AG09309 (cell line): ENCODE results near the gene FOXP1.

Experiments used
- DNase-seq: peaks from one replicate; pipeline ENCODE4 v3.0.0-alpha.2; 2010; ENCODE audit warnings: low read depth
- H3K4me3 ChIP-seq: 2 replicates; pipeline ENCODE4 v1.5.1; 2011; ENCODE audit warnings: mild to moderate bottlenecking, low read depth, low read length, moderate library complexity; ENCODE audit not compliant: control insufficient read depth
- TF ChIP-seq, protein P1 (sequence below): IDR thresholded peaks from 2 replicates; pipeline ENCODE4 v1.5.1; 2011; ENCODE audit warnings: mild to moderate bottlenecking, low read depth, low read length, inconsistent platforms; ENCODE audit not compliant: insufficient read depth, control insufficient read depth; ENCODE audit errors: missing control alignments

FOXP1 gene

GRCh38 chr3:71583566-71584393 lies at the start of gene FOXP1:
TSS of gene FOXP1 (minus strand) at chr3:71583728. CDS start at chr3:71198381, 385,347 bp downstream.
- no peak for DNase-seq
- TF ChIP-seq, protein P1, sequence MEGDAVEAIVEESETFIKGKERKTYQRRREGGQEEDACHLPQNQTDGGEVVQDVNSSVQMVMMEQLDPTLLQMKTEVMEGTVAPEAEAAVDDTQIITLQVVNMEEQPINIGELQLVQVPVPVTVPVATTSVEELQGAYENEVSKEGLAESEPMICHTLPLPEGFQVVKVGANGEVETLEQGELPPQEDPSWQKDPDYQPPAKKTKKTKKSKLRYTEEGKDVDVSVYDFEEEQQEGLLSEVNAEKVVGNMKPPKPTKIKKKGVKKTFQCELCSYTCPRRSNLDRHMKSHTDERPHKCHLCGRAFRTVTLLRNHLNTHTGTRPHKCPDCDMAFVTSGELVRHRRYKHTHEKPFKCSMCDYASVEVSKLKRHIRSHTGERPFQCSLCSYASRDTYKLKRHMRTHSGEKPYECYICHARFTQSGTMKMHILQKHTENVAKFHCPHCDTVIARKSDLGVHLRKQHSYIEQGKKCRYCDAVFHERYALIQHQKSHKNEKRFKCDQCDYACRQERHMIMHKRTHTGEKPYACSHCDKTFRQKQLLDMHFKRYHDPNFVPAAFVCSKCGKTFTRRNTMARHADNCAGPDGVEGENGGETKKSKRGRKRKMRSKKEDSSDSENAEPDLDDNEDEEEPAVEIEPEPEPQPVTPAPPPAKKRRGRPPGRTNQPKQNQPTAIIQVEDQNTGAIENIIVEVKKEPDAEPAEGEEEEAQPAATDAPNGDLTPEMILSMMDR: no peak
- H3K4me3 ChIP-seq: peak within 1 kb of the TSS; percentile 95

DNA sequence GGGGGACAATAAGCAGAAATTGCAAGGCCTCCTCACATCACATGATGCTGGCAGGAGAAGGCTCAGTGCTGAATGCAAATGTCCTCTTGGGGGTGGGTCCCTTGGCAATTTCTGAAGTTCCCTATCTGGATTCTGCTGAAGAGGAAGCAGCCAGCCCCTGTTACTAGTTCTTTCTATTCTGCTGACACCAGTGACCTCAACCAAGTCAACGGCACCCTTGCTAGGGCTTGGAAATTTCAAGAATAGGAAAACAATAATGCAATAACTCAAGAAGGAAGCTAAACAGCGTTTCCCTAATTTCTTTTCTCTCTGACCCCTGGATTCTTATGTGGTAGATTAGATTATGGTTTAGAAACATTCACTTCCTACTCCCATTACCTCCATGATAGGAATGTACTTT lies 46.2 kb upstream of the FOXP1 start:
- DNase-seq: no peak
- no peak overlapping the region for H3K4me3 ChIP-seq
- TF ChIP-seq, protein P1: no peak

- peak; percentile 69 for DNase-seq
- no peak overlapping the region for H3K4me3 ChIP-seq
- TF ChIP-seq, protein P1: no peak
Observed at GRCh38 chr3:71629289-71629688, 45.8 kb upstream of the FOXP1 start.

DNA sequence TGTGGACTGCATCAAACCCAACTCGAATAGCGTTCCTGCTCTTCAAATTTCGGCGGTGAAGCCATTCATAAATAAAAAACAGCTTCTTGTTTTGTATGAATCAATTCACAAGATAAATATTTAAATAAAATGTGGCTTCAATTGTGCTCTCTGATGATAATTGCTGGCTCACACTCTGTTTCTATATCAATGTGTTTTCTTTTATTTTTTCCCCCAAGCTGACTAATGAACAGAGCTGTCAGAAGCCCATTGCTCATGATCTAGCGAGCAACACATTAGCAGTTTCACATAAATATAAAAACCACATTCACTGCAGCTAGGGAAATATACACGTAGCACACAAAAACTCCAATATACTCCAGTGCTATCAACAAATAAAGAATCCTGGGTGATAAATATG lies 45.0 kb upstream of the FOXP1 start:
- no peak overlapping the region for H3K4me3 ChIP-seq
- DNase-seq: no peak
- TF ChIP-seq, protein P1: no peak

DNA sequence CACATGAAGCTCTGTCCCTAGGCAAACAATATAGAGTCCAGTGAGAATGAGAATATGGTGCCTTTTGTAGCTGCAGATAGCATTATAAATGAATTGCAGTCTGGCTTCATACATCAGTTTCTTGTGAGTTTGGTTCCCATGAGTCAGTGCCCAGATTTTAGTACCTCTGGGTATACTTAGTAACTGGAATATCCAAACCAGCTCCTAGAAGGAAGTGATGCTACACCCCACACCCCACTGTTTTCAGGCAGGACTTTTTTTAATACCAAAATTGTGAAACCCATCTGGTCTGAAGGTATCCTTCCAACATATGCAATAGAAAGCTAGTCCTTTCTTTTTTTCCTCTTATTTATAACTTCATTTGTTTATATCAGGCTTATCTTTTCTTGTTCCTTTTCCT lies 42.1 kb upstream of the FOXP1 start:
- no peak overlapping the region for H3K4me3 ChIP-seq
- TF ChIP-seq, protein P1: no peak
- DNase-seq: no peak

DNA sequence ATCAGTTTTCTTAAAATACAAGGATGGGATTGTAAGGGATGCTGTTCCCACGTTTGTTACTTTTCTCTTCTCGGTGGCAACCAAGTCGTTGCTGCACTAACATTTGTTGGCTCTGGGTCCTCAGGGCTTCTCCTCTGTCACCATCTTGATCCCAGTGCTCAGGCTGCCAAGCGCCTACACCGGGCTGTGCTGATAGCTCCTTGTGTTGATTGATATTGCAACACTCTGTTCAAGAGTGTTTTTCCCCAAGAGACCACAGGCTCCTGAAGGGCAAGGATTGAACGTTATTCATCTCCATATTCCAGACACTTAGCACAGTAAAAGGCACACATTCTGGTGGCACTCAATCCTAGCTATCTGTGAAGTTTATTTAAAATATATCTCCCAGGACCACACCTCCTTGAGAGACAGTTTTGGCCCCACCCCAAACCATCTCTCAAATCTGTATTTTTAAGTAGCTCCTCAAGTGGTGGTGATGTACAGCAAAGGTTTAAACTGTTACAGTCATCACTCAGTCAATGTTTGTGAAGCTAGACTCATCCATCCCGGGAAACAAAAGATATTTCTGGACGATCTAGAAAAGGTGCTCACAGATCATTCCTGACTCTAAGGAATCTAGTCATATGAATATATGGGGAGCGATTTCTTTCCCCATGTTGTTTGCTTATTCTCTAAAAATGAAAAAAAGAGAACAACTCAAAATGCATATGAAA lies 38.5 kb upstream of the FOXP1 start:
- TF ChIP-seq, protein P1: no peak
- no peak overlapping the region for H3K4me3 ChIP-seq
- no peak for DNase-seq
